CD4-positive, alpha-beta T cell treated with Interleukin-6 for 4 hours (primary cell): Measurements from ENCODE around the gene NAB2.
"Not testable (repeated sequence)": the region's sequence is repeated elsewhere in the genome, so short reads cannot be mapped to it uniquely, and the experiment has no call there.

Source experiments
- DNase-seq: peaks from one replicate; pipeline ENCODE4 v3.0.0-alpha.2; 2020; ENCODE audit warnings: mixed read lengths

NAB2 gene

DNA sequence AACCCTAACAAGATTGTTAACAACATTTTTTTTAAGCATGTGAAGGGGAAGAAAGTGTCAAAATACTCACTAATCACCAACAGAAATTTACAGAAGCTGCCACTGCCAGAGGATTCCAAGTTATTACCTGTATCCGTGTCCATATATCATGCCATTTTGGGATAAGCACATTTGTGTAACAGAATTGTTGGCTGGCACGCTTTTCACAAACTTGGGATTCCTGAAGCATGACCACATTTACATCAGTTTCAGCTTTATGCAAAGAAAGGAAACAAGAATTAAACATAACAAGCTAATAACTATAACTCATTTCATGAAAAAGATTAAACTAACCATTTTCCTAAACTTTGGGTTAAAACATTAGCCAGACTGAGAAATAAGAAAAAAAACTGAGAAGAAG is 16.3 kb upstream of the NAB2 start:
- DNase-seq, result no peak

DNA sequence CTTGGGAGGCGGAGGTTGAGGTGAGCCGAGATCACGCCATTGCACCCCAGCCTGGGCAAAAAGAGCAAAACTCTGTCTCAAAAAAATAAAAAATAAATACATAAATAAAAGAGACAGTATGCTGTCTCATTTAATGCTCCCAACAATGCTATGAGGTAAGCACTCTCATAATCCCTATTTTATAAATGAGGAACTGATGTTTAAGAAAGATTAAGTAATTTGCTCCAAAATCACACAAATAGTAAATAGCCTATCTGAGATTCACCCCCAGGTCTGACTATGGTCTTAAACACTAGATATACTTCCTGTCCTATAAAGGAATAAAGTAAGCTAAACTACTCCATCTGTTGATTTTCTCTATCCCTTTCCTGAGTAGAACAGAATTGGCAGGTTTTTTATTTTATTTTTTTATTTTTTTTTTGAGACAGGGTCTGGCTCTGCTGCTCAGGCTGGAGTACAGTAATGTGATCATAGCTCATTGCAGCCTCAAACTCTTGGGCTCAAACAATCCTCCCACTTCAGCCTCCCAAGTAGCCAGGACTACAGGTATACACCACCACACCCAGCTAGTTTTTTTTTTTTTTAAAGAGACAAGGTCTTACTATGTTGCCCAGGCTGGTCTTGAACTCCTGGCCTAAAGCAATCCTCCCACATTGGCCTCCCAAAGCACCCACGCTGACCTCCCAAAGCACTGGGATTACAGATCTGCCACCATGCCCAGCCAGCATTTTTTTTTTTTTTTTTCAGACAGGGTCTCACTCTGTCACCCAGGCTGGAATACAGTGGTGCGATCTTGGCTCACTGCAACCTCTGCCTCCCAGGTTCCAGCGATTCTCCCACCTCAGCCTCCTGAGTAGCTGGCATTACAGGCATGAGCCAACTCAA is 15.1 kb upstream of the NAB2 start:
- DNase-seq, result not testable (repeated sequence)

DNA sequence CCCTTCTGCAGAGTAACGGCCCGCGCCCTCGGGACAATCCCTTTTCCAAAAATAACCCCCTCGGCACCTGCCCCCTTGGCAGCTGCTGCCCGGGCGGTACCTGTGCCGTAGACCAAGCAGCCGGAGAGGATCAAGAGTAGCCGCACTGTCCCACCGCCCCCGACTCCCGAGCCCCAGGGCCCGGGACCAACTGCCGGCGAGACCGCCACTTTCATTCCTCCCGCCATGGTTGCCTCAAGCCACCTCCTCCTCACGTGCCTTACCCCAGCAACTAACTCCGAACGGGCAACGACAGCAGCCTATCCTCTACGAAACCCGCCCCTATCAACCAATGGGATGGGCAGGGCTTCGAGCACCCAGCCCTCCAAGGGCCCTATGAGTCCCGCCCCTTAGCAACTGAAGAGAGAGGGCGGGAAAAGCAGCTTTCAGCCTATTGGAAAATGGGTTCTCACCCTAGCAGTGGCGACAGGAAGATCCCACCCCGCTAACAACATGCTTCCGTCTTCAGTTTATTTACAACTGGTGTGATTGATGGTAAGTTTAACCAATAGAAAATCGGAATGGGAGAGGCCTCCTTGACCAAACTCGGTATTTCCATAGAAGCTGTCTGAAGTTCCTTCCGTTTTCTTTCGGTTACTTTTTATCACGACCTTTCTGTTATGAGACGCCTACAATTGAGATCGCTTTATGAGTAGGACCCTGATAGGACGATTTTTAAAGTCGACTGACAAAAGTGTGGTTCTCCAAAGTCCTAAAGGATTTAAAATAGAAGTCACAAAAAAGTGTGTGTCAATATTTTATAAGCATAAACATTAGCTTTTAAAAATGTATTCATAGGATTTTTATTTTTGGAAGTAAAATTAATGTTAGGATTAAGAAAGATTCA is 10.2 kb upstream of the NAB2 start, which contains the start of gene NEMP1:
Gene NEMP1, minus strand, starts transcription at position 273 of the 886 bp plus-strand sequence. Its CDS starts 46 bp downstream, at position 227.
- DNase-seq, result peak; percentile 95

DNA sequence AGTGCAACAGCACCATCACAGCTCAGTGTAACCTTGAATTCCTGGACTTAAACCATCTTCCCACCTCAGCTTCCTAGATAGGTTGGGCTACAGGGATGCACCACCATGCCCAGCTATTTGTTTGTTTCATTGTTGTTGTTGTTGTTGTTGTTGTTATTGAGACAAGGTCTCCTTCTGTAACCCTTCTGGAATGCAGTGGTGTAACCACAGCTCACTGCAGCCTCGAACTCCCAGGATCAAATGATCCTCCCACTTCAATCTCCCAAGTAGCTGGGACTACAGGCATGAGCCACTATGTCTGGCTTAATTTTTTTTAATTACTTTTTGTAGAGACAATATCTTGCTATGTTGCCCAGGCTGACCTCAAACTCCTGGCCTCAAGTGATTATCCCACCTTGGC is 9.1 kb upstream of the NAB2 start:
- no peak for DNase-seq

DNA sequence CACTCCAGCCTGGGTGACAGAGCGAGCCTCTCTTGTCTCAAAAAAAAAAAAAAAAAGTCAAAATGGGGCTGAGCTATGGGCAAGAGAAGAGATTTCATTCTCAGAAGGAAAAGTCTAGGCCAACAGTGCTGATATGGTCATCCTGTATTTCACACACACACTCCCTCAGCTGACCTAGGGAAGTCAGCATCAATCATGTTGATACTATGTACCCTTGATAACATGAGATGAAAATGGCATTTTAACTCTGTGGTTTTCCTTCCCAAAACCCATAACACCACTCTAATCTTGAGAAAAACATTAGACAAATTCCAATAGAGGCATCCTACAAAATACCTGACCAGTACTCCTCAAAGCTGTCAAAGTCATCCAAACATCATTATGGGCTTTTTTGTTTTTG is 8.1 kb upstream of the NAB2 start:
- no peak for DNase-seq

DNA sequence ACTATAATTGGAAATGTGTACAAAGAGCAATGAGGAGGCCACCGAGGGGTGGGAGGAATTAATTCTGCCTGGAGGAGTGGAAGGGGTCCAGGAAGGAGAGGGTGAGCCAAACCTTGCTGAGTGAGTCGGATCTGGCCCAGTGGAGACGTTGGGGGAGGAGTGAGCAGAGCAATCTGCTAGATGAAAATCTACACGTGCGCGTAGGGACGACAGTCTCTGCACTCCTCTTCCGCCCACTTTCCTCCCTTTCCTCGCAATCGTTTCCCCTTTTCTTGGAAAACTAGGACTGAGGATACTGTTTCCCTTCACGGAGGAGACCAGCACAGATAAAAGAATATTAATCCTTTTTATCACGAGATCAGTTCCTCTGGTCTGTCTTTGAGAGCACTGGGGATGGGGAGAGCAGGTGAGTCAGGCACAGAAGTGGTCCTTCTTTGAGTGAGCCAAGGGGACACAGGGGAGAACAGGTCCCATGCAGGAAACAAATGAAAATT is 2.9 kb upstream of the NAB2 start:
- DNase-seq, result peak; percentile 52

DNA sequence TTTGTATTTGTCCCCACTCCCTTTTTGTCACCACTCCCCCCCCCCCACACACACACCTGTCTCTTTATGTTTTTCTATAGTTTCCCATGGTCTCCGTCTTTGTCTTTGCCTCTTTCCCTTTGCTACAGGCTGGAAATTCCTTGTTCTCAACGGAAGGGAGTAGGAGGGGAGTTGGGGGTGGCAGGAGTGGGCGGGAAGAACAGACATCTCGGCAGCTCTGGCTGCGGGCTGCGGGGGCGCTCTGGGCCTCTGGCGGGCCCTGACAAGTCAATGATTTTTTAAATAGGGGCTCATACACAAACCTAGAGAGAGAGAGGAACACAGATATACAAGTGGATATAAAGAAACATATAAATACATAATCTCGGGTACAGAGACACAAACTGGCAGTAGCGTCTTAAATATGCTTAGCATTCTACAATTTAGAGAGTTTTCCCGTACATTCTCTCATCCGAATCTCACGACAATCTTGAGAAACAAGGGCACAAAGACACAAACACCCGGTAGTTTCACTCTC is 2.4 kb upstream of the NAB2 start:
- DNase-seq, result peak; percentile 60

DNA sequence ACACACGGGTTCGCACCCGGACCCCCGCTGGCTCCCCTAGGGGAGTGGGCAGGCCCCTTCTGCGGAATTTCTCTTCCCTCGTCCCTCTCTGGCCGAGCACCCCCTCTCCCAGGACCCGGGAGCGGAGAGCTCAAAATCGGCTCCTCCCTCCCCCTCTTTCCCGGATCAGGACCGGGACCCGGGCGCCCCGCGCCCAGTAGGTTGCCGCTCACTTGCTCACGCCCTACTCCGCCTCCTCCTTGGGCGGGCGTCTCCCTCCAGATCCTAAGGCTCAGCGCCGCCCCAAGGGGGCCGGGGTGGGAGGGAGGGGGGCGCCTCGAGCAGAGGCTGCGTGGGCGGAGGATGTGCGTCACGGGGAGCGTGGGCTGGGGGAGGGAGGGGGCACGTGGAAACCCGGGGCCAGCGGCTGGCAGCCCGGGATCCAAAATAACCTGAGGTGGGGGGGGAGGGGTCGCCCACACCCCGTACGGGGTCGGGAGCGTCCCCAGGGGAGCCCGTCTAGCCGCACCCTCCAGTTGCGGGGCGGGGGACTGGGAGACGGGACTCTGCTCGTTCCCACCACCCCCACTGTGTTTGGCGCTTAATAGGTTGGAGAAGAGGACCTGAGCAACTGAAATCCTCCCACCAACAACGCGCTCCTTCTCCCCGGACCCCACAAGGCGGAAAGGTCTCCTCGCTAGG is 1.8 kb upstream of the NAB2 start:
- DNase-seq, result peak; percentile 95

DNA sequence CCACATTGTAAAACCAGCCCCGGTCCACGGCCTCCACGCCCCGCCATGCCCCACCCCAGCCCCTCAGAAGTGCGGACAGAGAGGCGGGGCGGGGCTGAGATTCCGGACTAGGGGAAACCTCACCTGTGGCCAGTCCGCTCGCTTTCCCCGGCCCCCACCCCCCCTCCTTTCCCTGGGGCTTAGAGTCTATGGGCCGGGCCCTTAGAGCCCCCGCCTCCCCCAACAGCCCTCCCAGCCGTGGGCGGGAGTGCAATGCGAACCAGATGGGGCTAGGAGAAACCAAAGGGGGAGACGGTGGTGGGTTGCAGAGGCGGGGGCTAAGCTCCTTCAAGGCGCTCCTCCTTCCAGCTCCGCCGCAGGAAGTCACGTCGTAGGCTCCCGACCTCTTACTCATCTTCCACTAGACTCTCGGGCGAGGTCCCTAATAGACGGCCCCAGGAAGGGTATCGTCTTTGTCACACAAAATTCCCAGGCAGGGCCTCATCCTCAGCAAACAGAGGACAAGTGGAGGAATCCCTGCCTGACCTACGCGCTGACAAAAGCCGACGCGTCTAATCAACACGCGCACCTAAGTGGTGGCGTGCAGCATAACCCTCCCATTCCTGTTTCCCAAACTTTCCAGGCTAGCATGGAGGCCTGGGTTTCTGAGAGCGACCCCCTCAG is 1.1 kb upstream of the NAB2 start:
- DNase-seq, result peak; percentile 77

DNA sequence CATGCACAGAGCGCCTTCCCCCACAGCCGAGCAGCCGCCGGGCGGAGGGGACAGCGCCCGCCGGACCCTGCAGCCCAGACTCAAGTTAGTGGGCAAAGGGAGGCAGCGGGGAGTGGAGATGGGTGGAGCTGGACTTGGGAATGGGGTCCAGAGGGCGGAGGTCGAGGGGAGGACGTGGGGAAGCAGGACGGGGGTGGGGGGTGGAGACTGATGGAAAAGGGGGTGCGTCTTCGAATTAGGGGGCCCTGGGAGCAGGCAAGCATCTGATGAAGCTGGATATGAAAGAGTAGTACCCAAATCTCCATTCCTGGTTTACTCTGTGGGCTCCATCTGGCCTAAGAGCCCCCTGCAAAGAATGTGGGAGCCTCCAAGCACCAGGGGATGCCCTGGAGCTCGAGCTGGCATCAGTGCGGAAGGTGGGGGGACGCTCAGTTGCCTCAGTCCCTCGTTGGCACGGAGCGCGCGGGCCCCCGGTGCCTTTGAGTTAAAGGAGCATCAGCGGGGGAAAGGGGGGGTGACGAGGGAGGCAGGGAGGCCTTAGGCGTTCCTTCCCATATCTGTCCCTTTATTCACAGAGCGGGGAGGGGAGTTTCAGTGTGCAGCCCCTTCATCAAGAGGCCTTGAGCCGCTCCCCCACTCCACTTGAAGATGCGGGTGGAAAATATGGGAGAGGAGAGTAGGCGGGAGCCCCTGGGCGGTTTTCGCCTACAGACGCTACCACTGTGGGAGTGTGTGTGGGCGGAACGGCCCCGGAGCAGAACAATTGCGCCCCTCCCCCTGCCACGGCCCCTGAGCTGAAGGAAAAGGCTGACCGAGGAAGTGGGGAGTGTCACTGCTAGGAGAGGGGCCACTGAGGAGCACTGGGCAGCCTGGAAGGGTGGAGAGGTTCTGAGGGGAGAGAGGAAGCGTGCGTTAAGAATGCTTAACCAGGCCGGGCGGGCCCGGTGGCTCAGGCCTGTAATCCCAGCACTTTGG is 644 bp downstream of the NAB2 start:
- peak; percentile 60 for DNase-seq

DNA sequence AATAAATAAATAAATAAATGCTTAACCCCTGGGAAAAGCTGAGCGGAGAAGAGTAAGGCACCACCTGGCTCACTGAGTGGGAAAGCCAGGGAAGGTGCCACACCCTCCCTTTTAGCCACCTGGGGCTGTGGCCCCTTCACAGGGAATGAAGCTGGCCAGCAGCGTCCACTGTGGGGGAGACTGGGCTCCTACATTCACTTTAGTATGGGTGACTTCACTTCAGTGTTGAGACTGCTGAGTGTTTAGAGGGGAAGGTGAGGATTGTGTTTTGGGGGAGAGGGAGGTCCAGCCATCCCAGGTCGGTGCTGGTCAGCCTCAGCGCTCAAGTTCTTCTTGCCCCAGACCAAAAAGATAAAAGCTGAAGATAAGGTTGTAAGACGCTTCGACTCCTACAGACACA is 1.6 kb downstream of the NAB2 start:
- DNase-seq, result no peak

DNA sequence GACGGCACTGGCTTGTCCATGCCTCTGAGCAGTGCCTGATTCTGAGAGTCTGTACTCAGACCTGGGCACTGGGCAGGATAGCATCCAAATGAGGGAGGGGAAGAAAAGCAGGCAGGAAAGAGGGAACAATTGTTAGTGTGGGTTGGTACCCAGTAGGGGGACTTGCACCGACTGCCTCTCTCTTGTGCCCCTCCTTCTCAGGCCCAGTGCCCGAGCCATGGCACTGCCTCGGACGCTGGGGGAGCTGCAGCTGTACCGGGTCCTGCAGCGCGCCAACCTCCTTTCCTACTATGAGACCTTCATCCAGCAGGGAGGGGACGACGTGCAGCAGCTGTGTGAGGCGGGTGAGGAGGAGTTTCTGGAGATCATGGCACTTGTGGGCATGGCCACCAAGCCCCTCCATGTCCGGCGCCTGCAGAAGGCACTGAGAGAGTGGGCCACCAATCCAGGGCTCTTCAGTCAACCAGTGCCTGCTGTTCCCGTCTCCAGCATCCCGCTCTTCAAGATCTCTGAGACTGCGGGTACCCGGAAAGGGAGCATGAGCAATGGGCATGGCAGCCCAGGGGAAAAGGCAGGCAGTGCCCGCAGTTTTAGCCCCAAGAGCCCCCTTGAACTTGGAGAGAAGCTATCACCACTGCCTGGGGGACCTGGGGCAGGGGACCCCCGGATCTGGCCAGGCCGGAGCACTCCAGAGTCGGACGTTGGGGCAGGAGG is 2.2 kb downstream of the NAB2 start:
- DNase-seq, result no peak

DNA sequence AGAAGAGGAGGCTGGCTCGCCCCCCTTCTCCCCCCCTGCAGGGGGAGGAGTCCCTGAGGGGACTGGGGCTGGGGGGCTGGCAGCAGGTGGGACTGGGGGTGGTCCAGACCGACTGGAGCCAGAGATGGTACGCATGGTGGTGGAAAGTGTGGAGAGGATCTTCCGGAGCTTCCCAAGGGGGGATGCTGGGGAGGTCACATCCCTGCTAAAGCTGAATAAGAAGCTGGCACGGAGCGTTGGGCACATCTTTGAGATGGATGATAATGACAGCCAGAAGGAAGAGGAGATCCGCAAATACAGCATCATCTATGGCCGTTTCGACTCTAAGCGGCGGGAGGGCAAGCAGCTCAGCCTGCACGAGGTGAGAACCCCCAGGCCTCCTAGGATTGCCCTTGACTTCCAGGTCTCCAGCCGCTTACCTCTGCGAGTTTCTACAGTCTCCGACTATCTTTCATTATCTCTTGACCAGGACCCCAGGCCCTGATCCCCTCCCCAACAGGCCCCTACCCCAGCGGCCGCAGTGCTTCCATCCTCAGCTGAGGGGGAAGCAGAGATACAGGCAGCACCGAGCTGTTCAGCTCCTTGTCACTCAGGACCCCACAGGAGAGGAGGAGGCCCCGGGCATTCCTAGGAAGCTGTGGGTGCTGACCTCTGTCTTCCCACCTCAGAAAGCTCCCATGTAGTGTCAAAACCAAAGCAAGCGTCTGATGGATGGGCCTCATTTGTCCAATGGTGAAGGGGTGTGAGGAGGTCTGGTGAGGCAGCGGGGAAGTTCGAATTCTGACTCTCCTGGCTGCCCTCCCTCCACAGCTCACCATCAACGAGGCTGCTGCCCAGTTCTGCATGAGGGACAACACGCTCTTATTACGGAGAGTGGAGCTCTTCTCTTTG is 3.0 kb downstream of the NAB2 start:
- no peak for DNase-seq

DNA sequence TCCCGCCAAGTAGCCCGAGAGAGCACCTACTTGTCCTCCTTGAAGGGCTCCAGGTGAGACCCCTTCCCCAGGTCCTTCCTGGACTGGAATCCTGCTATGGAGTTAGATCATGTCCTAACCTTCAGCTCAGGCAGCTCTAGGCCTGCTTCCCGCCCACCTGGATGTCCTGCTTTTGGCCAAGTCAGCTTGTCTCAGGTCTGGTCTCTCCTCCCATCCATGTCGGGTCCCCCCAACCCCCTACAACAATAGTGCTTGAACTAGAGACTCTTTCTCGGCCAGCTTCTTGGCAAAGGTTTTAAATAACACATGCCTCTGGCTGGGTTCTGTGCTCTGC is 3.6 kb downstream of the NAB2 start:
- no peak for DNase-seq

DNA sequence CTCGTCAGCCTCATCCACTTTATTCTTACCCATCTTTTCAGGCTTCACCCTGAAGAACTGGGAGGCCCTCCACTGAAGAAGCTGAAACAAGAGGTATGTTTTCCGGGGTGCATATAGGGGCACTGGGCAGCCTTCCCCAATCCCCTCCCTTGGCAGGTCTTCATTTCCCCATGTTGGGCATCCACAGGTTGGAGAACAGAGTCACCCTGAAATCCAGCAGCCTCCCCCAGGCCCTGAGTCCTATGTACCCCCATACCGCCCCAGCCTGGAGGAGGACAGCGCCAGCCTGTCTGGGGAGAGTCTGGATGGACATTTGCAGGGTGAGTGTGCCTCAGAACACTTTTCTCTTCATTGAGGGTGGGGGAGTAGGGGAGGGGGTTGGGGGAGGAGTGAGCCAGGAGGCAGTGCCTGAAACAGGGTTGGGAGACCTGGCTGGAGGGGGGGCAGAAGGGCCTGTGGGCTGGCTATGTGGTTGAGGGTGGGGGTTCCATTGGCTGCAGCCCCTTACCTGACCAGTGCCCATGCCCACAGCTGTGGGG is 4.0 kb downstream of the NAB2 start:
- DNase-seq, result no peak

DNA sequence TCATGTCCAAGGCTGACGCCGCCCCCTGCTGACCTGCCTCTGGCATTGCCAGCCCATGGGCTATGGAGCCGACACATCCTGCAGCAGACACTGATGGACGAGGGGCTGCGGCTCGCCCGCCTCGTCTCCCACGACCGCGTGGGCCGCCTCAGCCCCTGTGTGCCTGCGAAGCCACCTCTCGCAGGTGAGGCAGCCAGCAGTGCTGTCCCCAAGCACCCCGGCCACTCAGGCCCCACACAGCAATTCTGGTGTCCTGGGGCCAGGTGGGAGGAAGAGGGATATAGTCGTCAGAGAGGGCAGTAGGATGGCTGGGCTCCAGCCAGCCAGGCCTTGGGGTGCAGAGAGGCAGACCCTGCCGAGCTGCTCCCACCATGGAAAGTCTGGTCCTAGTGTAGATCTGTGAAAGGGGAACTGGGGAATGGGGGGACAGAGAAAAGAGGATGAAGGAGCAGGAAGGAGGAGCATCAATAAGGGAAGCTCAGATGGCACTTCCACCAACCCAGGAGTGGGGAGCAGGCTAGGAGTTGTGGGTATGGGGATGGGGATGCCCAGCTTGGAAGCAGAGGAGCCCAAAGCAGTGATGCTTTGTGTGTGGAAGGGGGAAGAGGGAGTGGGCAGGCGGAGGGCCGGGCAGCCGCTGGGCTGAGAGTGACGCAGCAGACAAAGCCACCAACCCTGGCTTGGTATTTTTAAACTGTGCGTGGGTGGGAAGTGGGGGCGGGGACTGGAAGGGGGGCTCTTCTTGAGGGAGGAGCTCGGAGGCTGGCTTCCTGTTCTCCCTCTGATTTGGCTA is 4.7 kb downstream of the NAB2 start:
- peak; percentile 78 for DNase-seq

DNA sequence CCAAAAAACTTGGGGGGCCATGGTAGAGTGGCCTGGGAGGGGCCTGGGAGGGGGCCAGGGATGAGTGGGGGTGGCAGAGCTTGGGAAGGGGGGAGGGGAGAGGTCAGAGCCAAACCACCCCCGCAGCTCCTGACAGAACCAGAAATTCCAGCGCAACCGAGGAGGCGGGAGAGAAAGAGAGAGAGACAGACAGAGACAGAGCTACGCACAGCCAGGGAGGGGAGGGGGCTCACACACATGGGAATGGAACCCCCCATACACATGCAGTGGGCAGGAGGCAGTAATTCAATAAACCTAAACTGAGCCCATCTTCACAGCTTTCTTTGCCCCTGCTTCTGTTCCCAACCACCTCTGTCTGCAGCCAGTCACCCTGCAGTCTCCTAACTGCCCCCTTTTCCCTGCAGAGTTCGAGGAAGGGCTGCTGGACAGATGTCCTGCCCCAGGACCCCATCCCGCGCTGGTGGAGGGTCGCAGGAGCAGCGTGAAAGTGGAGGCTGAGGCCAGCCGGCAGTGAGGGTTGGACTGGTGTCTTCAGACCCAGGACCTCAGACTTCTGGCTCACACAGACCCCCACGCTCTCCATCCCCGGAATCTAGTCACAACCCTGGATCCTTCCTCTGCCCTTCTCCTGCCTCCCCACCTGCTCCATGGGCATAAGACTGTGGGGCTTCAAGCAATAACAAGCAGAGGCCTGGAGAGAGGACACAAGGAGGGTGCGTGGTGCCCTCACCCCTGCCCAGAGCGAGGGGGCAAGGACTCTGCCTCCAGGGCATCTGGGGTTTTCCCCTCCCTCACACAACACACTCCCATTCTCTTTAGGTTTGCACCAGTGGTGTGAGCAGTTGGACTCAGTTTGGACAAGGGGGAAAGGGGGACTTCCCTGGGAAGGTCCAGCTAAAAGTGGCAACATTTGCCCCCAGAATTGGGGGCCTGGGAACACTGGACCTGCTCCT is 5.6 kb downstream of the NAB2 start:
- DNase-seq, result no peak
